Effector CD8-positive, alpha-beta T cell (primary cell): ENCODE results near the gene PGRMC2.

Experiments used
- DNase-seq: peaks from one replicate; lab custom pipeline; 2025; lab: John Stamatoyannopoulos, UW

The PGRMC2 gene

GRCh38 chr4:128298852-128299251 is 11.2 kb upstream of the PGRMC2 start:
- DNase-seq, result no peak

- no peak for DNase-seq
These were observed 10.6 kb upstream of the PGRMC2 start for GRCh38 chr4:128298146-128298758.

GRCh38 chr4:128295255-128295654 is 7.6 kb upstream of the PGRMC2 start:
- no peak for DNase-seq

GRCh38 chr4:128294464-128294863 is 6.9 kb upstream of the PGRMC2 start:
- DNase-seq, result no peak

GRCh38 chr4:128292349-128292748 is 4.7 kb upstream of the PGRMC2 start:
- no peak for DNase-seq

GRCh38 chr4:128291096-128291495 is 3.5 kb upstream of the PGRMC2 start:
- DNase-seq, result no peak

GRCh38 chr4:128290526-128290925 is 2.9 kb upstream of the PGRMC2 start:
- DNase-seq, result no peak

- no peak for DNase-seq
These were observed 2.0 kb upstream of the PGRMC2 start for GRCh38 chr4:128289523-128290158.

GRCh38 chr4:128288689-128289106 is 1.1 kb upstream of the PGRMC2 start:
- DNase-seq, result peak; percentile 35

GRCh38 chr4:128287871-128288688 is 467 bp upstream of the PGRMC2 start:
- peak; percentile 100 for DNase-seq

- DNase-seq, result peak; percentile 0
These were observed 1.0 kb downstream of the PGRMC2 start for GRCh38 chr4:128286474-128287058.

- DNase-seq, result no peak
These were observed 2.3 kb downstream of the PGRMC2 start for GRCh38 chr4:128285085-128285997.

- DNase-seq, result no peak
These were observed 3.3 kb downstream of the PGRMC2 start for GRCh38 chr4:128284317-128284716.

GRCh38 chr4:128283071-128283470 is 4.5 kb downstream of the PGRMC2 start:
- DNase-seq, result no peak

GRCh38 chr4:128282516-128282915 is 5.1 kb downstream of the PGRMC2 start:
- DNase-seq, result no peak

GRCh38 chr4:128281354-128281753 is 6.3 kb downstream of the PGRMC2 start:
- DNase-seq, result no peak

GRCh38 chr4:128279624-128280225 is 7.9 kb downstream of the PGRMC2 start:
- no peak for DNase-seq

- no peak for DNase-seq
These were observed 9.8 kb downstream of the PGRMC2 start for GRCh38 chr4:128277856-128278255.

- no peak for DNase-seq
These were observed 12.3 kb downstream of the PGRMC2 start for GRCh38 chr4:128275346-128275745.

- DNase-seq, result no peak
These were observed 16.1 kb downstream of the PGRMC2 start for GRCh38 chr4:128271551-128271950.

- no peak for DNase-seq
These were observed 18.6 kb downstream of the PGRMC2 start for GRCh38 chr4:128268970-128269369.
